Panc1 (cell line): ENCODE results near the gene MYO19.
"Not testable (repeated sequence)": the region's sequence is repeated elsewhere in the genome, so short reads cannot be mapped to it uniquely, and the experiment has no call there.

ENCODE experiments used
- POLR2AphosphoS5 ChIP-seq: IDR thresholded peaks from 2 replicates; pipeline ENCODE4 v1.6.1; 2012; ENCODE audit warnings: mild to moderate bottlenecking, low read depth, low read length, moderate library complexity
- SIN3A ChIP-seq: IDR thresholded peaks from 2 replicates; pipeline ENCODE4 v1.6.1; 2012; ENCODE audit warnings: low read depth, mild to moderate bottlenecking, low read length, moderate library complexity, borderline replicate concordance; ENCODE audit not compliant: insufficient read depth
- TCF7L2 ChIP-seq: IDR thresholded peaks from 2 replicates; pipeline ENCODE4 v1.6.1; 2011; ENCODE audit warnings: mild to moderate bottlenecking, low read depth, low read length, inconsistent platforms
- TF ChIP-seq, protein P1 (sequence below): fragments of 450-650 bp; IDR thresholded peaks from 2 replicates; pipeline ENCODE4 v1.5.1; 2017; ENCODE audit warnings: mild to moderate bottlenecking

DNA sequence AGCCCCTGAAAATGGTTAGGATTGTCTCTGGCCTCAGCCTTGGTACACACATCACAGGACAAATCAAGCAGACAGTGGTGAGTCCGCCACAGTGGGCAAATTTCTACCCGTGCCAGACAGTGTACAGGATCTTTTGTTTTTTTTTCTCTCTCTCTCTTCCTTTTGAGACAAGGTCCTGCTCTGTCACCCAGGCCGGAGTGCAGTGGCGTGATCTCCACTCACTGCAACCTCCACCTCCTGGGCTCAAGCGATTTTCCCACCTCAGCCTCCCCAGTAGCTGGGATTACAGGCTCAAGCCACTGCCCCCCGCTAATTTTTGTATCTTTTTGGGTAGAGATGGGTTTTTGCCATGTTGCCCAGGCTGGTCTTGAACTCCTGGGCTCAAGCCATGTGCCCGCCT lies 50.6 kb downstream of the MYO19 start:
- TF ChIP-seq TCF7L2, POLR2AphosphoS5, SIN3A: not testable (repeated sequence)
- TF ChIP-seq, protein P1, sequence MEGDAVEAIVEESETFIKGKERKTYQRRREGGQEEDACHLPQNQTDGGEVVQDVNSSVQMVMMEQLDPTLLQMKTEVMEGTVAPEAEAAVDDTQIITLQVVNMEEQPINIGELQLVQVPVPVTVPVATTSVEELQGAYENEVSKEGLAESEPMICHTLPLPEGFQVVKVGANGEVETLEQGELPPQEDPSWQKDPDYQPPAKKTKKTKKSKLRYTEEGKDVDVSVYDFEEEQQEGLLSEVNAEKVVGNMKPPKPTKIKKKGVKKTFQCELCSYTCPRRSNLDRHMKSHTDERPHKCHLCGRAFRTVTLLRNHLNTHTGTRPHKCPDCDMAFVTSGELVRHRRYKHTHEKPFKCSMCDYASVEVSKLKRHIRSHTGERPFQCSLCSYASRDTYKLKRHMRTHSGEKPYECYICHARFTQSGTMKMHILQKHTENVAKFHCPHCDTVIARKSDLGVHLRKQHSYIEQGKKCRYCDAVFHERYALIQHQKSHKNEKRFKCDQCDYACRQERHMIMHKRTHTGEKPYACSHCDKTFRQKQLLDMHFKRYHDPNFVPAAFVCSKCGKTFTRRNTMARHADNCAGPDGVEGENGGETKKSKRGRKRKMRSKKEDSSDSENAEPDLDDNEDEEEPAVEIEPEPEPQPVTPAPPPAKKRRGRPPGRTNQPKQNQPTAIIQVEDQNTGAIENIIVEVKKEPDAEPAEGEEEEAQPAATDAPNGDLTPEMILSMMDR: not testable (repeated sequence)
